Measurements from ENCODE around the gene SMYD3.

SMYD3 gene

GRCh38 chr1:246052603-246053002, 454.5 kb downstream of the SMYD3 start:
- TF ChIP-seq ZNF248 (tag by site-specific recombination; IDR thresholded peaks at IDR 0.05) (no peak), ZSCAN5A (tag by site-specific recombination; IDR thresholded peaks at IDR 0.05) (no peak), BCL6B (tag by site-specific recombination; IDR thresholded peaks at IDR 0.05) (no peak), ZBTB11 (tag by site-specific recombination; conservative IDR thresholded peaks at IDR 0.05; ENCODE audit: low read depth) (no peak), ZNF707 (tag by site-specific recombination; IDR thresholded peaks at IDR 0.05) (no peak)
- Histone ChIP-seq H3K4me3 (ENCODE audit: low read depth, low read length) (no peak overlapping the region), H3K4me1 (ENCODE audit: control insufficient read depth, insufficient read depth, low read length) (no peaks in the 10 kb centered on the region), H3K36me3 (ENCODE audit: control insufficient read depth in 2 of 2, insufficient read depth in 1 of 2, low read length in 2 of 2) (no peaks in the 10 kb centered on the region), H3K27ac (ENCODE audit: extremely low read depth, low read depth, low read length) (no peak overlapping the region), H3K9me3 (ENCODE audit: control insufficient read depth, insufficient read depth, low read depth, low read length) (no peaks in the 10 kb centered on the region)
- POLR2A ChIA-PET, result no interaction called here
- CTCF ChIA-PET, result no interaction called here

GRCh38 chr1:246051909-246052518, 455.1 kb downstream of the SMYD3 start:
- Histone ChIP-seq H3K9me3 (ENCODE audit: control insufficient read depth, insufficient read depth, low read depth, low read length) (no peaks in the 10 kb centered on the region), H3K27ac (ENCODE audit: extremely low read depth, low read depth, low read length) (no peak overlapping the region), H3K4me1 (ENCODE audit: control insufficient read depth, insufficient read depth, low read length) (no peaks in the 10 kb centered on the region), H3K4me3 (ENCODE audit: low read depth, low read length) (no peak overlapping the region), H3K36me3 (ENCODE audit: control insufficient read depth in 2 of 2, insufficient read depth in 1 of 2, low read length in 2 of 2) (no peaks in the 10 kb centered on the region)
- CTCF ChIA-PET, result no interaction called here
- POLR2A ChIA-PET, result no interaction called here
- TF ChIP-seq SALL2 (tag by site-specific recombination; IDR thresholded peaks at IDR 0.05; ENCODE audit: borderline replicate concordance) (no peak), ZBTB6 (tag by site-specific recombination; IDR thresholded peaks at IDR 0.05) (no peak), ZNF404 (tag by site-specific recombination; IDR thresholded peaks at IDR 0.05) (no peak), ZNF692 (tag by site-specific recombination; IDR thresholded peaks at IDR 0.05) (no peak), ZNF341 (tag by site-specific recombination; IDR thresholded peaks at IDR 0.05; ENCODE audit: low read depth) (no peak), SCRT1 (tag by site-specific recombination; IDR thresholded peaks at IDR 0.05; ENCODE audit: borderline replicate concordance) (no peak), ZSCAN23 (tag by site-specific recombination; IDR thresholded peaks at IDR 0.05) (no peak), GFI1B (tag by site-specific recombination; IDR thresholded peaks at IDR 0.05) (no peak), ZNF521 (tag by site-specific recombination; IDR thresholded peaks at IDR 0.05) (no peak), ZNF488 (tag by site-specific recombination; IDR thresholded peaks at IDR 0.05) (no peak)
